GM12892 (cell line): ENCODE data around the gene SLC6A8.

ENCODE experiments used
- DNase-seq: peaks from one replicate; pipeline ENCODE4 v3.0.0; 2011; ENCODE audit not compliant: insufficient read length
- FAIRE-seq: peaks from 2 replicates; lab custom pipeline; 2011; peaks lifted over from hg19 to GRCh38; lab: Jason Lieb, UNC
- POLR2A ChIP-seq: IDR thresholded peaks from 2 replicates; pipeline ENCODE4 v1.6.1; 2011; ENCODE audit warnings: low read depth, low read length, control low read depth
- POLR2AphosphoS5 ChIP-seq: IDR thresholded peaks from 2 replicates; pipeline ENCODE4 v1.6.1; 2011; ENCODE audit warnings: low read depth, low read length, control low read depth
- TAF1 ChIP-seq: IDR thresholded peaks from 2 replicates; pipeline ENCODE4 v1.6.1; 2011; ENCODE audit warnings: low read depth, mild to moderate bottlenecking, control low read depth, low read length, borderline replicate concordance

SLC6A8 gene

DNA sequence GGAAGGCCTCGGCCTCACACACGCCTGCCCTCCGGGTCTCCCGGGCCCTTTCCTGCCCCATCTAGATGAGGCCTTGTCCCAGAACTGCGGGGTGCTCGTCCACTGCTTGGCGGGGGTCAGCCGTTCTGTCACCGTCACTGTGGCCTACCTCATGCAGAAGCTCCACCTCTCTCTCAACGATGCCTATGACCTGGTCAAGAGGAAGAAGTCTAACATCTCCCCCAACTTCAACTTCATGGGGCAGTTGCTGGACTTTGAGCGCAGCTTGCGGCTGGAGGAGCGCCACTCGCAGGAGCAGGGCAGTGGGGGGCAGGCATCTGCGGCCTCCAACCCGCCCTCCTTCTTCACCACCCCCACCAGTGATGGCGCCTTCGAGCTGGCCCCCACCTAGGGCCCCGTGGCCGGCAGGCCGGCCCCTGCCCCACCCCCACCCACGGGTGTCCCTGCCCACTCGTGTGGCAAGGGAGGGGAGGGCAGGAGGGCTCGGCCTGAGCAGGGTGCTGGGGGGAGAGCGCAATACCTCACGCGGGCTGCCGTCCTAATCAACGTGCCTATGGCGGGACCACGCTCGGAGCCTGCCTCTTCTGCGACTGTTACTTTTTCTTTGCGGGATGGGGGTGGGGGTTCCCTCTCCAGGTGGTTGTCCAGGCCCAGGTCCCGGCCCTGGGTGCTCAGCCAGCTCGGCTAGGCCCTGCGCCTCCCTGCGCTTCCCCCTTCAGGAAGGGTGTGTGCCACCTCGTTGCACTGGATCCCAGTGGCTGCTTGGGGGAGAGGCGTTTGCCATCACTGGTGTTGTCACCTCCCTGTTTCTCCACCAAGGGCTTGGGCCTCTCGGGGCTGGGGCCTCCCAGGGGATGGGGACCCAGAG is 37.6 kb upstream of the SLC6A8 start:
- no peak for FAIRE-seq
- DNase-seq, result peak; percentile 7

DNA sequence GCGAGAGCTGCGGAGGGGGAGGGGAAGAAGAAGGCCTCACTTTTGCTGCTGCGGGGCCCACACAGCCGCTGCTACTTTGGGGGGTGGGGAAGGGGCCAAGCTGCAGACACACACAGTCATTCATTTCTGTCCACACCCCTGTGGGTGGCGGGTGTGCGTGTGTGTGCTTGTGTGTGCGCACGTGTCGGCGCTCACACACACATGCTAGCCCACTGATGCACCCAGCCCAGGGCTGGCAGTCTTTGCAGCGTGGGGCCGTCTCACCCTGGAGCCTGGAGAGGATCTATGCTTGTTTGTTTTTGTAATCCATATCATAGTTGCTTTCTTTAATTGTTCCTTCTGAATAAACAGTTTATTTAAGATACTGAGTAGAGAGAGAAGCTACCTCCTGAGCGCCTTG is 36.8 kb upstream of the SLC6A8 start:
- FAIRE-seq, result no peak
- no peak for TF ChIP-seq POLR2AphosphoS5
- no peak for TF ChIP-seq POLR2A
- TF ChIP-seq TAF1, result no peak
- no peak for DNase-seq

More for the DNA sequence above, 37.6 kb upstream of the SLC6A8 start:
- no peak for TF ChIP-seq POLR2AphosphoS5
- no peak for TF ChIP-seq TAF1
- no peak for TF ChIP-seq POLR2A

DNA sequence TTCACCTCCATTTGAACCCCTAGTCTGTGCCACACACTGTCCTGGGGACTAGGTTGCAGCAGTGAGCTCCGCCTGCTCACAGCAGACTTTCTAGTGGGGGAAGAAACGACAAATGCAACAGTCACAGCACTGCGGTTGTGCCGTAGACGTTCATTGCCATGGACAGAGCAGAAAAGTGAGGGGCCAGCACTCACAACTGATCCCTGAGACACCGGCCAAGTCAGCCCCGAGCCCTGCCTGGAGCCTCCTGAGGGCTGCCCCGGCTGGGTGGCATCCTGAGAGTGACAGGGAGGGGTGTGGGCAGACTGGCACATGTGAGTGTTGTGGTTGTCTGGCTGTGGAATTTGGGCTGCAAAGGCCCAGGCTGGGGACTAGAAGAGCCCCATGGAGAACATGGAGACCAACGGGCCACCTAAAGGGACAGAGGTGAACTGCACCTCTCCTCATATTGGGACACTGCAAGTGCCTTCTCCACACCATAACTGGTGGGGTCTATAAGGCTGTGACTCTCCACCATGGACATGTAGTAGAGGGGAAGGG is 36.1 kb upstream of the SLC6A8 start:
- no peak for FAIRE-seq
- TF ChIP-seq POLR2AphosphoS5 (no peak), TAF1 (no peak), POLR2A (no peak)
- peak; percentile 31 for DNase-seq

DNA sequence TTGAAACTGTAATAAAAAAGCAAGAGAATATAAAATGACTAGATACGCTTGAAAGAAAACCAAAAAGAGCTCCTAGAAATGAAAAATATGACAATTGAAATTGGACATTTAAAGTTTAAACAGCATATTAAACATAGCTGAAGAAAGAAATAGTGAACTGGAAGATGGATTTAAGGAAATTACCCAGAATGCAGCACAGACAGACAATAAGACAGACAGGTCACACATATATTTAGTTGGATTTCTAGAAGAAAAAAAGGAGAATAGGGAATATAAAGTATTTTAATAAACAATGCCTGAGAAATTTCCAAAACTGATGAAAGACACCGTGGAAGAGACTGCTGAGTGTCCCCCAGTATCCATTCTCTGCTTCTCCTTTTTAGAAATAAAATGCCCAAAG is 34.2 kb upstream of the SLC6A8 start:
- FAIRE-seq (no peak), DNase-seq (no peak)
- TF ChIP-seq TAF1, result no peak
- no peak for TF ChIP-seq POLR2A
- no peak for TF ChIP-seq POLR2AphosphoS5

DNA sequence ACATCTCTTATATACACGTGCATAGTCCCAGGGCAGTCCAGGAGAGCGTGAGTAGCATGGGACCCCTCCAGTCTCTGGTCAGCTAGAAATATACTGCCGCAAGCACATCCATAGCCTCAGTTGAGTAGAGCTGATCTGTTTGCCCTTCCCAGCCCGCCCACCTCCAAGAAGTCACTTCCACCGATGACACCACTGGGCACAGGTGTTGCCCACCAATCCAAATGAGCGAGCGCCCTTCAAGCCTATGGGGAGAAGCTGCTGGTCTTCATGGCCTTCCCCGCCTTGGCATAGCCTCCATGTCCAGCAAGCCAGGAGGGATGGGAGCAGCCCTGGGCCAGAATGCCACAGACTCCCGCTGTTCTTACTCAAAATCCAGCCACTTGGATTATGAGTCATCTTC is 30.6 kb upstream of the SLC6A8 start:
- FAIRE-seq, result no peak
- no peak for TF ChIP-seq POLR2A
- DNase-seq, result no peak

DNA sequence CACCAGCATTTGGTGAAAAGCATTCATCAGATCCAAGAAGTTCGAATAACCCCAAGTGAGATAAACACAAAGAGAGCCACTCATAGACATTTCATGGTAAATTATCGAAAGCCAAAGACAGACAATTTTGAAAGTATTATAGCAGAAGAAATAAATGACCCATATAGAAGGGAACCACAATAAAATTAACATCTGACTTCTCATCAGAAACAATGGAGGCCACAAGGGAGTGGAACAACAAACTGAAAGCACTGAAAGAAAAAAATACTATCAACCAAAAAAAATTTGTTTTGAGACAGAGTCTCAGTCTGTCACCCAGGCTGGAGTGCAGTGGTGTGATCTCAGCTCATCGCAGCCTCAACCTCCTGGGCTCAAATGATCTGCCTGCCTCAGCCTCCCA is 28.5 kb upstream of the SLC6A8 start:
- FAIRE-seq (no peak), DNase-seq (no peak)
- TF ChIP-seq POLR2AphosphoS5 (no peak), POLR2A (no peak), TAF1 (no peak)

DNA sequence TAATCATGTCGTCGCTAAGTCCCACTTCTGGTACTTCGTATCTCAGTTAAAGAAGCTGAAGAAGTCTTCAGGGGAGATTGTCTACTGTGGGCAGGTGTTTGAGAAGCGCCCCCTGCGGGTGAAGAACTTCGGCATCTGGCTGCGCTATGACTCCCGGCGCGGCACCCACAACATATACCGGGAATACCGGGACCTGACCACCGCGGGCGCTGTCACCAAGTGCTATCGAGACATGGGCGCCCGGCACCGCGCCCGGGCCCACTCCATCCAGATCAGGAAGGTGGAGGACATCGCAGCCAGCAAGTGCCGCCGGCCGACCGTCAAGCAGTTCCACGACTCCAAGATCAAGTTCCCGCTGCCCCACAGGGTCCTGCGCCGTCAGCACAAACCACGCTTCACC is 25.5 kb upstream of the SLC6A8 start:
- DNase-seq (no peak), FAIRE-seq (no peak)
- TF ChIP-seq TAF1 (no peak), POLR2AphosphoS5 (no peak), POLR2A (no peak)

DNA sequence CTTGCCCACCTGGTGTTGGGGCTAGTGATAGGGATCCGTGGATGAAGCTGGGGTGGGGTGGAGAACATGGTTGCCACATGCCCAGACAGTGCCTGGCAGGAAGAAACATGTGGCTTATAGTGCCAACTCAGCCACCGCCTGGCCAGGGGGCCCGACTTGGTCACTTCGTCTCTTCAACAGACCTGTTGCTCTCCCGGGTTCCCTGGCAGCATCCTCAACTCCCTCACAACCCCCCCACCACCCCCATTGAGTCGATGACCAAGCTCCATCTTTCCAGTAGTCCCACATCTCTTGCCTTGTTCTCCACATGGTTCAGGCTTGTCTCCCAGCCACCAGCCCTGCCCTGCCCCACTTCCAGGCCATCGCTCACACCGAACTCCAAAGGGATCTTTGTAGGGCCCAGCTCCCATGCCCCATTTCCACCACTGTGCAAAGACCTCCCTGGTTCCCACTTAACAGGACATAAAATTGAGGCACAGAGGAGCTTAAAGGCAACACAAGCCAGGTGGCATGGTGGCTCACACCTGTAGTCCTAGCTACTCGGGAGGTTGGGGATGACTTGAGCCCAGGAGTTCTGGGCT is 21.9 kb upstream of the SLC6A8 start:
- TF ChIP-seq POLR2AphosphoS5, result no peak
- no peak for TF ChIP-seq TAF1
- no peak for TF ChIP-seq POLR2A
- DNase-seq (no peak), FAIRE-seq (no peak)

DNA sequence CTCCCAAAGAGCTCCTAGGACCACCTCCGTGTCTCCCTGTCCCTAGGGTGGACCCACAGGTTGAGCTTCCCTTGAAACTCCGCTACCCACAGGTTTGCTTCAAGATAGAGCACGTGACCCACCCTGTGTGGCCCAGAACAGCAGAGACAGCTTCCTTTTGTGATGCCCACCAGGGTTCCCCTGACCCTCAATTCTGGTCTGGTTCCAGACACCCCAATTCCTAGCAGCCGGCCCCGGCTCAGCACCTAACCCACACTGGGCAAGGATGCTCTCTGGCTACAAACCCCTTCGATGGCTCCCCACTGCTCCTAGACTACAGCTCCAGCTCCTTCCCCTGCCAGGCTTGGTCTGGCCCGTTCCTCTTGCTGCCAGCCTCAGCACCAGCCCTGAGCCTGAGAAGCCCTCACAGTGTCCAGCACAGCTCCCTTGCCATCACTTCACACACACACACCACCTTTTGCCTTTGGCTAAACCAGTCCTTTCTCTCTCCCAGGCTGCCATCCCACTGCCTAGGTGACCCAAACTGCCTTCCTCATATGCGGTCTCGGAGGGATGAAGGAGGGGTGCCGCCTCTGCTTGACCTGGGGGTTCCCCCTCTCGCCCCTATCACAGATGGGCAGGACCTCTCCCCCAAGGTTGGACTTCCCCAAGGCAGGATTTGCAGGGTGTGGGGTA is 20.3 kb upstream of the SLC6A8 start:
- FAIRE-seq, result no peak

DNA sequence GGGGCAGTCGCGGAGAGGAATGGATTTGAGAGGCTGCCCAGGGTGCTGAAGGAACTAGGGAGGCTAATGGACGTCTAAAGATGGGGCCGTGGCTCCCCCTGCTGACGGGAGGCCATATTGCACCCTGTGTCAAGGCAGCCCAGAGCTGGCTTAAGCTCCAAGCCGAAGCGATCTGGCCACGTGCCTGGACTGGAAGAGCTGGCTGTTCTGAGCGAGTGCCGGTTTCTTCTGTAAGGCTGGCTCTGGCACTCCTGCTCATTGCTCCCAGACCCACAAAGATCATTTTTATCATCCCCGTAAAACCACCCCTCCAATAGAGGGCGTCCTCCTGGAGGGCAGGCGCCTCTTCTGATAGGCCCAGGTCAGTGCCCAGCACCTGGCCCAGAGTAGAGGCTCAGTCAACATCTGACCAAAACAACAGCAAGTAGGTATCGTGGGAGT is 19.8 kb upstream of the SLC6A8 start:
- peak; percentile 78 for FAIRE-seq
- DNase-seq, result no peak
- TF ChIP-seq POLR2AphosphoS5 (no peak), TAF1 (no peak), POLR2A (no peak)

More for the DNA sequence above, 20.3 kb upstream of the SLC6A8 start:
- no peak for TF ChIP-seq POLR2AphosphoS5
- no peak for TF ChIP-seq TAF1
- no peak for TF ChIP-seq POLR2A
- DNase-seq, result no peak

DNA sequence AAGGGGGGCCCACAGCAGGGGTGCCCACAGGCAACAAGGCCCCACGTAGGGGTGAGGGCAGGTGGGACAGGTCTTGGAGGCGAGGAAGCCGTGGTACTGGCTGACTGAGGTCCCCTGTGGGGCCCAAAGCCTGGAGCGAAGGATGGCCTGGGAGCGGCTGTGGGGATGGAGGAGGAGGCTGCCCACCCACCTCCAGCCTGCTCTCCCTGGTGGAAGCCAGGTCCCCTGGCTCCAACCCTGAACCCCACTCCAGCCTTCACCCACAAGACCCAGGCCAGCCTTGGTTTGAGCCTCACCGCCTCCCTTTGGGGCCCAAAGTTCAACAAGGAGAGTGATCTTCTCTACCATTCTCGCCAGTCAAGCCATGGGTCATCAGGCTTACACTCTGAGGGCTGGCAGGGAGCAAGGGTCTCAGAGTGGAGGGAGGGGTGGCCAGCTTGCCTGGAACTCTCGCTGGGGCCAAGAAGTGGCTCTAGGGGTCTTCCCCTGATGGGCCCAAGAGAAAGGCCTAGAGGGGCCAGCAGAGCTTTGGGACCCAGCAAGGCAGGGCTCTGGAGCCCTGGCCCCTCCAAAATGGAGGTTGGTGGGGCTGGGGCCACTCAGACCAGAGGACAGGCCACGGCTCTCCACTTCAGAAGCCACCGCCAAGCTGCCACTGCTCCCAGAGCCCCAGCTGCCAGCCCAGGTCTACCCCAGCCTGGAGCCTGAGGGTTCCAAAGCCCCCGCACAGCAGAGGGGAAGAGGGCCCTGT is 19.1 kb upstream of the SLC6A8 start:
- TF ChIP-seq TAF1, result no peak
- no peak for FAIRE-seq
- no peak for DNase-seq
